Peyer's patch (tissue), 4 donors: ENCODE measurements around the gene CACNB2.

Experiments used
- CTCF ChIP-seq, 6 experiments: fragments of 450-650 bp in 4 of 6; fragments of 200-600 bp in 2 of 6; sonication (generic) in 1 of 6; IDR thresholded peaks; one replicate each; pipeline ENCODE4 v1.5.1; 2017 to 2019; ENCODE audit warnings: antibody characterized with exemption in 6 of 6, mild to moderate bottlenecking in 3 of 6, moderate library complexity in 1 of 6
- POLR2A ChIP-seq, 2 donors: fragments of 450-650 bp; IDR thresholded peaks; one replicate each; pipeline ENCODE4 v1.5.1; 2017; ENCODE audit warnings: antibody characterized with exemption in 2 of 2, mild to moderate bottlenecking in 2 of 2, moderate library complexity in 2 of 2

GRCh38 chr10:18332048-18332447 is 191.8 kb downstream of the CACNB2 start:
- TF ChIP-seq CTCF (IDR thresholded peaks at IDR 0.05) (no peak), POLR2A (IDR thresholded peaks at IDR 0.05) (no peak)
